Measurements from ENCODE around the gene ACOX2.

DNA sequence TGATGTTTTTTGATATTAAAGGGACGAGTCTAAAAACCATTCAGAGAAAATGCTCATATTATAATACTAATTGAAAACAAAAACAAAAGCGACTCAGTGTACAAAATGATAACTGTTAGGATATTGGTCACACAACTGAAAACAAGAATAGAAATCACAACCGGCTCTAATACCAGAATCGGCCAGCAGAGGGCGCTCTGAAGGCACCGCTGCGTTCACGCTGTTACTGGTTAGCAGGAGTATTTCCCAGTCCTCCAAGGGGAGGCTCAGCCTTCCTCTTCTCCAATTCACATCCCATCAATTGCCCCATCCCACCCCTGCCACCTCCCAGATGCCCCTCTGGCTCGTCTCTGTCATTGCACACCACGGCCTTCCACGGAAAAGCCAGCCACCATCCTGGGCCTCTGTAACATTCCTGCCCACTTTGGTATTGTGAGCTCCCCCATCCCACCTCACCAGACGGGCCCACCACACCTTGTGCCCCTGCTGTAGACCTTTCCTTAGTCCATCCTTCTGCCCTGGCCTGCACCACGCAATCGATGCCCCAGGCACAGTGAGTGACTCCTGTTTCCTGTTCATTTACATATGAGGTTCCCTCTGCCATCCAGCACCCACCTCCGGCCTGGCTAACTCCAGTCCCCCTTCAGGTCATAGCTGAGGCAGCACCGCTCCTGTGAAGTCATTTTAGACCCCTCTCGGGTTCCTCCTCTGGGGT, 31.7 kb upstream of the ACOX2 start:
- TF ChIP-seq, protein P1, sequence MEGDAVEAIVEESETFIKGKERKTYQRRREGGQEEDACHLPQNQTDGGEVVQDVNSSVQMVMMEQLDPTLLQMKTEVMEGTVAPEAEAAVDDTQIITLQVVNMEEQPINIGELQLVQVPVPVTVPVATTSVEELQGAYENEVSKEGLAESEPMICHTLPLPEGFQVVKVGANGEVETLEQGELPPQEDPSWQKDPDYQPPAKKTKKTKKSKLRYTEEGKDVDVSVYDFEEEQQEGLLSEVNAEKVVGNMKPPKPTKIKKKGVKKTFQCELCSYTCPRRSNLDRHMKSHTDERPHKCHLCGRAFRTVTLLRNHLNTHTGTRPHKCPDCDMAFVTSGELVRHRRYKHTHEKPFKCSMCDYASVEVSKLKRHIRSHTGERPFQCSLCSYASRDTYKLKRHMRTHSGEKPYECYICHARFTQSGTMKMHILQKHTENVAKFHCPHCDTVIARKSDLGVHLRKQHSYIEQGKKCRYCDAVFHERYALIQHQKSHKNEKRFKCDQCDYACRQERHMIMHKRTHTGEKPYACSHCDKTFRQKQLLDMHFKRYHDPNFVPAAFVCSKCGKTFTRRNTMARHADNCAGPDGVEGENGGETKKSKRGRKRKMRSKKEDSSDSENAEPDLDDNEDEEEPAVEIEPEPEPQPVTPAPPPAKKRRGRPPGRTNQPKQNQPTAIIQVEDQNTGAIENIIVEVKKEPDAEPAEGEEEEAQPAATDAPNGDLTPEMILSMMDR (IDR thresholded peaks at IDR 0.05 in 2 of 3, conservative IDR thresholded peaks at IDR 0.05 in 1 of 3; ENCODE audit: borderline replicate concordance in 1 of 3, insufficient read depth in 1 of 3, low read depth in 2 of 3, low read length in 2 of 3), result peak; percentile 80 to 93 (median 87)
- TF ChIP-seq RAD21 (IDR thresholded peaks at IDR 0.05; ENCODE audit: low read depth) (peak; percentile 77), EZH2phosphoT487 (IDR thresholded peaks at IDR 0.05; ENCODE audit: borderline replicate concordance) (no peak), YY1 (IDR thresholded peaks at IDR 0.05; ENCODE audit: extremely low read depth, insufficient replicate concordance, low read depth, low read length) (no peak), SIN3A (IDR thresholded peaks at IDR 0.05; ENCODE audit: low read depth) (no peak), POLR2A (IDR thresholded peaks at IDR 0.05; ENCODE audit: borderline replicate concordance, extremely low read depth, insufficient read depth, insufficient read length) (no peak), ZNF274 (IDR thresholded peaks at IDR 0.05; ENCODE audit: low read depth, low read length) (no peak)
